ENCODE results near the gene C10orf95. TPM values are rescaled to one million over a fixed set of nuclear protein-coding genes. Genes with fewer than 3 reads are reported as not detected.

Gene C10orf95
- total and polyA plus RNA-seq, 10 of the 15 experiments (the other 5 are each of a cell fraction or from before 2014, with no cell fraction given), result 0.06 to 1.1 (median 0.31) TPM

- TF ChIP-seq SIX5 (IDR thresholded peaks at IDR 0.05; ENCODE audit: low read depth, low read length, severe bottlenecking), result peak; percentile 66
- peak; percentile 70 for TF ChIP-seq NR2C1 (IDR thresholded peaks at IDR 0.05)
- TF ChIP-seq ESRRA (IDR thresholded peaks at IDR 0.05; ENCODE audit: low read length), result peak; percentile 85; the same call in 1 of the 2 replicates
- TF ChIP-seq NFYB (IDR thresholded peaks at IDR 0.05; ENCODE audit: insufficient read depth, low read depth, low read length), result peak; percentile 49; the same call in 1 of the 2 replicates
- no peak for TF ChIP-seq ELK1 (IDR thresholded peaks at IDR 0.05; ENCODE audit: low read depth, low read length)
- TF ChIP-seq ZBED1 (IDR thresholded peaks at IDR 0.05; ENCODE audit: borderline replicate concordance), result no peak
- no peak for TF ChIP-seq BCL3 (IDR thresholded peaks at IDR 0.05; ENCODE audit: borderline replicate concordance, insufficient read depth, low read depth, low read length, poor library complexity, severe bottlenecking)
- no peak for TF ChIP-seq STAT3 (IDR thresholded peaks at IDR 0.05; ENCODE audit: low read depth, low read length)
- no peak for TF ChIP-seq SMAD1 (IDR thresholded peaks at IDR 0.05; ENCODE audit: low read depth, partially characterized antibody)
- TF ChIP-seq BACH1 (IDR thresholded peaks at IDR 0.05; ENCODE audit: borderline replicate concordance), result peak; percentile 44; the same call in 1 of the 2 replicates
- no peak for TF ChIP-seq TBL1XR1 (IDR thresholded peaks at IDR 0.05; ENCODE audit: low read depth, low read length)
- TF ChIP-seq HDGF (IDR thresholded peaks at IDR 0.05), result peak; percentile 87
- no peak for TF ChIP-seq HDAC6 (IDR thresholded peaks at IDR 0.05; ENCODE audit: unreplicated experiment)
- peak; percentile 41; the same call in 1 of the 2 replicates for TF ChIP-seq TARDBP (IDR thresholded peaks at IDR 0.05; ENCODE audit: borderline replicate concordance)
- TF ChIP-seq BCL11A (IDR thresholded peaks at IDR 0.05; ENCODE audit: low read depth, low read length), result no peak
- TF ChIP-seq BHLHE40 (IDR thresholded peaks at IDR 0.05; ENCODE audit: borderline replicate concordance in 1 of 2, low read depth in 2 of 2, low read length in 1 of 2), result peak; percentile 39 to 44; a peak in 1 of 4 replicates
- TF ChIP-seq GATAD2B (conservative IDR thresholded peaks at IDR 0.05; ENCODE audit: low read depth), result peak; percentile 75; the same call in 1 of the 2 replicates
- TF ChIP-seq POLR2AphosphoS5 (IDR thresholded peaks at IDR 0.05; ENCODE audit: low read length), result peak; percentile 59; the same call in 1 of the 2 replicates
- no peak for TF ChIP-seq RBBP5 (conservative IDR thresholded peaks at IDR 0.05)
- TF ChIP-seq PAX5 (IDR thresholded peaks at IDR 0.05; ENCODE audit: borderline replicate concordance, low read depth, low read length), result no peak
- peak; percentile 82 for TF ChIP-seq POLR2AphosphoS2 (IDR thresholded peaks at IDR 0.05; ENCODE audit: low read depth, low read length)
- TF ChIP-seq PRDM15 (CRISPR knock-in tag; IDR thresholded peaks at IDR 0.05), result no peak
- TF ChIP-seq JUNB (IDR thresholded peaks at IDR 0.05), result no peak
- peak; percentile 95 for TF ChIP-seq SIN3A (IDR thresholded peaks at IDR 0.05; ENCODE audit: low read depth, low read length)
- no peak for TF ChIP-seq SREBF2 (IDR thresholded peaks at IDR 0.05; ENCODE audit: low read length)
- TF ChIP-seq YBX1 (IDR thresholded peaks at IDR 0.05), result no peak
- TF ChIP-seq KLF5 (IDR thresholded peaks at IDR 0.05; ENCODE audit: partially characterized antibody), result peak; percentile 62
Observed at GRCh38 chr10:102420714-102421506, 30.4 kb downstream of the C10orf95 start, which contains the start of gene FBXL15 (continued).
